Ishikawa (cell line): ENCODE results near the gene ZNF546.

ENCODE experiments used
- CEBPB ChIP-seq: IDR thresholded peaks from 2 replicates; pipeline ENCODE4 v1.6.1; 2012
- CREB1 ChIP-seq: IDR thresholded peaks from 2 replicates; pipeline ENCODE4 v1.6.1; 2012; ENCODE audit warnings: low read depth
- EGR1 ChIP-seq: IDR thresholded peaks from 2 replicates; pipeline ENCODE4 v1.6.1; 2012
- EP300 ChIP-seq: IDR thresholded peaks from 2 replicates; pipeline ENCODE4 v1.6.1; 2012; ENCODE audit warnings: borderline replicate concordance
- FOXM1 ChIP-seq: IDR thresholded peaks from 2 replicates; pipeline ENCODE4 v1.6.1; 2012; ENCODE audit warnings: low read depth, borderline replicate concordance
- NFIC ChIP-seq: IDR thresholded peaks from 2 replicates; pipeline ENCODE4 v1.6.1; 2012
- RAD21 ChIP-seq: IDR thresholded peaks from 2 replicates; pipeline ENCODE4 v1.6.1; 2012; ENCODE audit warnings: low read depth
- TAF1 ChIP-seq: IDR thresholded peaks from 2 replicates; pipeline ENCODE4 v1.6.1; 2012; ENCODE audit warnings: low read depth, mild to moderate bottlenecking
- TCF12 ChIP-seq: IDR thresholded peaks from 2 replicates; pipeline ENCODE4 v1.6.1; 2012; ENCODE audit warnings: low read depth
- TEAD4 ChIP-seq: IDR thresholded peaks from 2 replicates; pipeline ENCODE4 v1.6.1; 2012
- YY1 ChIP-seq: IDR thresholded peaks from 2 replicates; pipeline ENCODE4 v1.6.1; 2012; ENCODE audit warnings: low read depth
- ZBTB7A ChIP-seq: IDR thresholded peaks from 2 replicates; pipeline ENCODE4 v1.6.1; 2012; ENCODE audit warnings: low read depth
- TF ChIP-seq, protein P1 (sequence below): IDR thresholded peaks from 2 replicates; pipeline ENCODE4 v1.6.1; 2012; ENCODE audit warnings: low read depth, mild to moderate bottlenecking
- TF ChIP-seq, protein P2 (sequence below): IDR thresholded peaks from 2 replicates; pipeline ENCODE4 v1.6.1; 2012
- TF ChIP-seq, protein P3 (sequence below): IDR thresholded peaks from 2 replicates; pipeline ENCODE4 v1.6.1; 2012

The ZNF546 gene

DNA sequence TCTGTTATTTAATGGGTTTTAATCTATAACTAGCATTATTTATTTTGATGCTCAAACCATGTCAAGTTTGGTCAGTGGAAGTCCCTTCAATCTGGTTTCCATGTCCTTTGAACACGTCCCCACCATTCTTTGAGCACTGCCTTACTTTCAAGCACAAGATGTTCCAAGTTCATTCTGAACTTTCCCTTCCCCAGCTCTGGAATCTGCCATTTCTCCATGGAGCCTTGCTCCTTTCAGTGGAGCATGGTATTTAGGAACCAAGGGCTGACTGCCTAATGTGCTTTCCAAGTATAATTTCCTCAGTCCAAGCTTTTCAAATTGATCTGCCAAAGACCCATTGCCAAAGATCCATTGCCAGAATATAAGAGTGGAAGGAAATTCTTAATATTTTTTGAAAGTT, 1.1 kb upstream of the ZNF546 start:
- TF ChIP-seq CEBPB = no peak
- TF ChIP-seq YY1 = no peak
- TF ChIP-seq NFIC = no peak
- TF ChIP-seq, protein P1, sequence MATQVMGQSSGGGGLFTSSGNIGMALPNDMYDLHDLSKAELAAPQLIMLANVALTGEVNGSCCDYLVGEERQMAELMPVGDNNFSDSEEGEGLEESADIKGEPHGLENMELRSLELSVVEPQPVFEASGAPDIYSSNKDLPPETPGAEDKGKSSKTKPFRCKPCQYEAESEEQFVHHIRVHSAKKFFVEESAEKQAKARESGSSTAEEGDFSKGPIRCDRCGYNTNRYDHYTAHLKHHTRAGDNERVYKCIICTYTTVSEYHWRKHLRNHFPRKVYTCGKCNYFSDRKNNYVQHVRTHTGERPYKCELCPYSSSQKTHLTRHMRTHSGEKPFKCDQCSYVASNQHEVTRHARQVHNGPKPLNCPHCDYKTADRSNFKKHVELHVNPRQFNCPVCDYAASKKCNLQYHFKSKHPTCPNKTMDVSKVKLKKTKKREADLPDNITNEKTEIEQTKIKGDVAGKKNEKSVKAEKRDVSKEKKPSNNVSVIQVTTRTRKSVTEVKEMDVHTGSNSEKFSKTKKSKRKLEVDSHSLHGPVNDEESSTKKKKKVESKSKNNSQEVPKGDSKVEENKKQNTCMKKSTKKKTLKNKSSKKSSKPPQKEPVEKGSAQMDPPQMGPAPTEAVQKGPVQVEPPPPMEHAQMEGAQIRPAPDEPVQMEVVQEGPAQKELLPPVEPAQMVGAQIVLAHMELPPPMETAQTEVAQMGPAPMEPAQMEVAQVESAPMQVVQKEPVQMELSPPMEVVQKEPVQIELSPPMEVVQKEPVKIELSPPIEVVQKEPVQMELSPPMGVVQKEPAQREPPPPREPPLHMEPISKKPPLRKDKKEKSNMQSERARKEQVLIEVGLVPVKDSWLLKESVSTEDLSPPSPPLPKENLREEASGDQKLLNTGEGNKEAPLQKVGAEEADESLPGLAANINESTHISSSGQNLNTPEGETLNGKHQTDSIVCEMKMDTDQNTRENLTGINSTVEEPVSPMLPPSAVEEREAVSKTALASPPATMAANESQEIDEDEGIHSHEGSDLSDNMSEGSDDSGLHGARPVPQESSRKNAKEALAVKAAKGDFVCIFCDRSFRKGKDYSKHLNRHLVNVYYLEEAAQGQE = no peak
- TF ChIP-seq, protein P2, sequence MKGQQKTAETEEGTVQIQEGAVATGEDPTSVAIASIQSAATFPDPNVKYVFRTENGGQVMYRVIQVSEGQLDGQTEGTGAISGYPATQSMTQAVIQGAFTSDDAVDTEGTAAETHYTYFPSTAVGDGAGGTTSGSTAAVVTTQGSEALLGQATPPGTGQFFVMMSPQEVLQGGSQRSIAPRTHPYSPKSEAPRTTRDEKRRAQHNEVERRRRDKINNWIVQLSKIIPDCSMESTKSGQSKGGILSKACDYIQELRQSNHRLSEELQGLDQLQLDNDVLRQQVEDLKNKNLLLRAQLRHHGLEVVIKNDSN = no peak
- TF ChIP-seq, protein P3, sequence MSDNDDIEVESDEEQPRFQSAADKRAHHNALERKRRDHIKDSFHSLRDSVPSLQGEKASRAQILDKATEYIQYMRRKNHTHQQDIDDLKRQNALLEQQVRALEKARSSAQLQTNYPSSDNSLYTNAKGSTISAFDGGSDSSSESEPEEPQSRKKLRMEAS = no peak
- no peak for TF ChIP-seq TCF12
- no peak for TF ChIP-seq FOXM1
- no peak for TF ChIP-seq RAD21
- no peak for TF ChIP-seq TAF1
- TF ChIP-seq CREB1 = no peak
- no peak for TF ChIP-seq ZBTB7A
- no peak for TF ChIP-seq EP300
- TF ChIP-seq EGR1 = no peak
- no peak for TF ChIP-seq TEAD4

DNA sequence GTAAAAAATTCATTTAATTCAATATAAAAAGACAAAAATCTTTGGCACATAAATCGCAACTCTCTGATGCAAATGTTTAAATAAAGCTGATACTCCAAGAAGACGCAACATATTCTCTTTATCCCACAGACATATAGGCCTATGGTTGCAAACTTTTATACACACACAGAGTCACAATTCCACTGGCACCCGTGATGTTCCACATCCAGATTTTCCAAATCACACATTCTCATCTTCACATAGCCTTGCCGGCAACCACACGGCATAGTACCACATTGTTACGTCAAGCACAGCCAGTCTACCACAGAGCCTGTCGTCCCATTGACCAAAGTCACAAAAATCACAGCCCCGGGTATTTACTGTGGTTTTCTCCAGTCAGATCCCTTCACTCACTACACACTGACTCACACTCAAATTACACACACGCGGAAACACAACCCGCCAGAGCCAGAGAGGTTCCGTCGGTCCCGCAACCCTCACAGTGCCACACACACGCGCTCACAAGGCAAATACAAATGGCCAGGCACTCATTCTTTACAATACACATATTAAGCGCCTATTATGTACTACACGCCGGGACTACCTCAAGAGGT, 546 bp upstream of the ZNF546 start:
- TF ChIP-seq CEBPB = no peak
- TF ChIP-seq, protein P3 = no peak; the same call in none of the 2 replicates
- no peak for TF ChIP-seq YY1
- no peak for TF ChIP-seq EP300
- no peak for TF ChIP-seq TEAD4
- no peak for TF ChIP-seq TCF12
- TF ChIP-seq TAF1 = no peak
- no peak for TF ChIP-seq FOXM1
- TF ChIP-seq ZBTB7A = no peak
- no peak; the same call in 1 of the 2 replicates for TF ChIP-seq CREB1
- no peak for TF ChIP-seq NFIC
- TF ChIP-seq RAD21 = no peak

DNA sequence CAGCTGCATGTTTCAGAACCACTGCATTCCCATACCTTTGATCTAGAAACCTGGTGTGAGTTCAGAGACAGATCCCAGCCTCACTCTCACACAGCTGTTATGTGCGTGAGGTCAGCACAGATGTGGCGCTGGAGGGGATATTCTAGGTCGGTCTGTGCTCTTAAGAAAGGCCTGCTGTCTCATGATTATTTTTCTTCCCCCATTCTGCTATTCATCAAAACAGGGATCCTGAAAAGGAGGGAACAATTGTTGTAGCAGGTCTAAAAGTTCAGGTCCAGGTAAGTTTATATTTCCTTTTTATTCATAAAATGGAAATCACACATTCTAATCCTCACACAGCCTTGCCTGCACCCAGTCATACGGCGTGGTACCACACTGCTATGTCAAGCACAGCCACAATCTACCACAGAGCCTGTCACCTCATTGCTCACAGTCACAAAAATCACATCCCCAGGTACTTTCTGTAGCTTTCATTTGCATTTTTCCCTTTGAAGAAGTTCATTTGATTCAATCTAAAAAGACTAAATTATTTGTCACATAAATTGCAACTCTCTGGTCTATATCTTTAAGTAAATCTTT, 867 bp downstream of the ZNF546 start:
- TF ChIP-seq YY1 (no peak), EGR1 (no peak), ZBTB7A (no peak), TEAD4 (no peak), TAF1 (no peak), CEBPB (no peak), TCF12 (no peak), CREB1 (no peak), FOXM1 (no peak), NFIC (no peak), RAD21 (no peak), EP300 (no peak)
- TF ChIP-seq, protein P1 = no peak
- TF ChIP-seq, protein P2 = no peak
- TF ChIP-seq, protein P3 = no peak

DNA sequence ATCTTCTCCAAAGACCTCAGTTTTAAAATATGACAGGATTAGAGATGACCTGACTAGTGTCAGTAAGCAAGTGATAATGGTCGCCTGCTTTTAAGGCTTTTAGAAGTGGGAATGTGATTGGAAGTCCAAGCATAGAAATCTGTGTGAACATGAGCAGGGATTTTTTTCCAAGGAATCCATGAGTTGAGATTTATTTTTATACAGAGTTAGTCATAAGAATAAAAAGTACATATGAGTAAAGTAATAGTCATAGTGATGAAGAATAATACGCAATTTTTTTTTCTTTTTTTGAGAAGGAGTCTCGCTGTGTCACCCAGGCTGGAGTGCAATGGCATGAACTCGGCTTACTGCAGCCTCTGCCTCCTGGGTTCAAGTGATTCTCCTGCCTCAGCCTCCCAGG, 1.6 kb downstream of the ZNF546 start:
- no peak for TF ChIP-seq YY1
- no peak for TF ChIP-seq TAF1
- no peak for TF ChIP-seq TEAD4
- TF ChIP-seq, protein P2 = no peak
- TF ChIP-seq NFIC = no peak
- TF ChIP-seq ZBTB7A = no peak
- TF ChIP-seq CEBPB = no peak
- no peak for TF ChIP-seq RAD21
- TF ChIP-seq EGR1 = no peak
- TF ChIP-seq TCF12 = no peak
- no peak for TF ChIP-seq EP300
- TF ChIP-seq, protein P1 = no peak
